Measurements from ENCODE around the gene CDKAL1. TPM values are rescaled to one million over a fixed set of nuclear protein-coding genes. Genes with fewer than 3 reads are reported as not detected.
"Not testable (repeated sequence)": the region's sequence is repeated elsewhere in the genome, so short reads cannot be mapped to it uniquely, and the experiment has no call there.

CDKAL1 gene
- total and polyA plus RNA-seq, 4 donors: 3.0 to 21.7 (median 9.4) TPM

- no peak for ATAC-seq (ENCODE audit: low FRiP score)
- H3K27me3 ChIP-seq (ENCODE audit: control insufficient read depth in 1 of 2, insufficient read depth in 2 of 2, low read length in 1 of 2): no peaks in the 10 kb centered on the region
- 8 to 9% methylated on average over 2 of the region's 2 CpGs for WGBS, 2 donors
- H3K4me3 ChIP-seq (ENCODE audit: low read length in 2 of 2): no peak overlapping the region
- no peak for DNase-seq
- intact Hi-C loops (cut with DNase I): no loop called here
- H3K4me1 ChIP-seq (ENCODE audit: control insufficient read depth in 1 of 2, insufficient read depth in 2 of 2, low read length in 2 of 2): peaks cover 2 to 3% of the 10 kb centered on the region in 2 donors
- no peak overlapping the region for H3K27ac ChIP-seq (ENCODE audit: low read depth in 1 of 2, low read length in 2 of 2)
- no peaks in the 10 kb centered on the region for H3K36me3 ChIP-seq (ENCODE audit: control insufficient read depth in 1 of 2, insufficient read depth in 2 of 2, low read length in 1 of 2)
- H3K9me3 ChIP-seq (ENCODE audit: control insufficient read depth, low read length): no peaks in the 10 kb centered on the region
These were observed 97.3 kb downstream of the CDKAL1 start for GRCh38 chr6:20631549-20631924.

- WGBS, 2 donors: 70 to 89% methylated on average over 4 of the region's 4 CpGs
- H3K27me3 ChIP-seq (ENCODE audit: control insufficient read depth in 1 of 2, insufficient read depth in 2 of 2, low read length in 1 of 2): no peaks in the 10 kb centered on the region
- DNase-seq (no peak), ATAC-seq (ENCODE audit: low FRiP score) (no peak)
- no peaks in the 10 kb centered on the region for H3K36me3 ChIP-seq (ENCODE audit: control insufficient read depth in 1 of 2, insufficient read depth in 2 of 2, low read length in 1 of 2)
- no peak overlapping the region for H3K27ac ChIP-seq (ENCODE audit: low read depth in 1 of 2, low read length in 2 of 2)
- intact Hi-C loops (cut with DNase I): no loop called here
- H3K4me3 ChIP-seq (ENCODE audit: low read length in 2 of 2): no peak overlapping the region
- peaks cover 2 to 3% of the 10 kb centered on the region in 2 donors for H3K4me1 ChIP-seq (ENCODE audit: control insufficient read depth in 1 of 2, insufficient read depth in 2 of 2, low read length in 2 of 2)
- no peaks in the 10 kb centered on the region for H3K9me3 ChIP-seq (ENCODE audit: control insufficient read depth, low read length)
These were observed 98.4 kb downstream of the CDKAL1 start for GRCh38 chr6:20632696-20633095.

- DNase-seq (no peak), ATAC-seq (ENCODE audit: low FRiP score) (no peak)
- Histone ChIP-seq H3K9me3 (ENCODE audit: control insufficient read depth, low read length) (no peaks in the 10 kb centered on the region), H3K4me1 (ENCODE audit: control insufficient read depth in 1 of 2, insufficient read depth in 2 of 2, low read length in 2 of 2) (peaks cover 2 to 3% of the 10 kb centered on the region in 2 donors), H3K4me3 (ENCODE audit: low read length in 2 of 2) (no peak overlapping the region), H3K27ac (ENCODE audit: low read depth in 1 of 2, low read length in 2 of 2) (no peak overlapping the region), H3K36me3 (ENCODE audit: control insufficient read depth in 1 of 2, insufficient read depth in 2 of 2, low read length in 1 of 2) (no peaks in the 10 kb centered on the region), H3K27me3 (ENCODE audit: control insufficient read depth in 1 of 2, insufficient read depth in 2 of 2, low read length in 1 of 2) (no peaks in the 10 kb centered on the region)
- intact Hi-C loops (cut with DNase I): no loop called here
- 45 to 97% methylated on average over 2 of the region's 2 CpGs for WGBS, 2 donors
These were observed 99.5 kb downstream of the CDKAL1 start for GRCh38 chr6:20633566-20634340.

- DNase-seq (no peak), ATAC-seq (ENCODE audit: low FRiP score) (no peak)
- intact Hi-C loops (cut with DNase I): no loop called here
- Histone ChIP-seq H3K4me3 (ENCODE audit: low read length in 2 of 2) (no peak overlapping the region), H3K27me3 (ENCODE audit: control insufficient read depth in 1 of 2, insufficient read depth in 2 of 2, low read length in 1 of 2) (no peaks in the 10 kb centered on the region), H3K36me3 (ENCODE audit: control insufficient read depth in 1 of 2, insufficient read depth in 2 of 2, low read length in 1 of 2) (no peaks in the 10 kb centered on the region), H3K9me3 (ENCODE audit: control insufficient read depth, low read length) (no peaks in the 10 kb centered on the region), H3K4me1 (ENCODE audit: control insufficient read depth in 1 of 2, insufficient read depth in 2 of 2, low read length in 2 of 2) (no peaks in the 10 kb centered on the region), H3K27ac (ENCODE audit: low read depth in 1 of 2, low read length in 2 of 2) (no peak overlapping the region)
- 69 to 95% methylated on average over 4 of the region's 4 CpGs for WGBS, 2 donors
These were observed 104.9 kb downstream of the CDKAL1 start for GRCh38 chr6:20639161-20639560.

- 92 to 95% methylated on average over 2 of the region's 2 CpGs for WGBS, 2 donors
- no peaks in the 10 kb centered on the region for H3K4me1 ChIP-seq (ENCODE audit: control insufficient read depth in 1 of 2, insufficient read depth in 2 of 2, low read length in 2 of 2)
- DNase-seq: no peak
- no peak overlapping the region for H3K27ac ChIP-seq (ENCODE audit: low read depth in 1 of 2, low read length in 2 of 2)
- intact Hi-C loops (cut with DNase I): no loop called here
- no peaks in the 10 kb centered on the region for H3K9me3 ChIP-seq (ENCODE audit: control insufficient read depth, low read length)
- ATAC-seq (ENCODE audit: low FRiP score): no peak
- H3K36me3 ChIP-seq (ENCODE audit: control insufficient read depth in 1 of 2, insufficient read depth in 2 of 2, low read length in 1 of 2): no peaks in the 10 kb centered on the region
- H3K4me3 ChIP-seq (ENCODE audit: low read length in 2 of 2): no peak overlapping the region
- no peaks in the 10 kb centered on the region for H3K27me3 ChIP-seq (ENCODE audit: control insufficient read depth in 1 of 2, insufficient read depth in 2 of 2, low read length in 1 of 2)
These were observed 105.9 kb downstream of the CDKAL1 start for GRCh38 chr6:20640181-20640580.

GRCh38 chr6:20642441-20642840 is 108.2 kb downstream of the CDKAL1 start:
- Histone ChIP-seq H3K27me3 (ENCODE audit: control insufficient read depth in 1 of 2, insufficient read depth in 2 of 2, low read length in 1 of 2) (no peaks in the 10 kb centered on the region), H3K27ac (ENCODE audit: low read depth in 1 of 2, low read length in 2 of 2) (no peak overlapping the region), H3K9me3 (ENCODE audit: control insufficient read depth, low read length) (no peaks in the 10 kb centered on the region), H3K36me3 (ENCODE audit: control insufficient read depth in 1 of 2, insufficient read depth in 2 of 2, low read length in 1 of 2) (no peaks in the 10 kb centered on the region), H3K4me1 (ENCODE audit: control insufficient read depth in 1 of 2, insufficient read depth in 2 of 2, low read length in 2 of 2) (no peaks in the 10 kb centered on the region), H3K4me3 (ENCODE audit: low read length in 2 of 2) (no peak overlapping the region)
- 77 to 83% methylated on average over 4 of the region's 4 CpGs for WGBS, 2 donors
- ATAC-seq (ENCODE audit: low FRiP score) (no peak), DNase-seq (no peak)
- intact Hi-C loops (cut with DNase I): no loop called here

GRCh38 chr6:20644667-20645370 is 110.6 kb downstream of the CDKAL1 start:
- H3K27ac ChIP-seq (ENCODE audit: low read depth in 1 of 2, low read length in 2 of 2): no peak overlapping the region
- ATAC-seq (ENCODE audit: low FRiP score): no peak
- 73 to 92% methylated on average over 5 of the region's 5 CpGs for WGBS, 2 donors
- H3K4me3 ChIP-seq (ENCODE audit: low read length in 2 of 2): no peak overlapping the region
- H3K9me3 ChIP-seq (ENCODE audit: control insufficient read depth, low read length): no peaks in the 10 kb centered on the region
- H3K36me3 ChIP-seq (ENCODE audit: control insufficient read depth in 1 of 2, insufficient read depth in 2 of 2, low read length in 1 of 2): no peaks in the 10 kb centered on the region
- no peak for DNase-seq
- H3K4me1 ChIP-seq (ENCODE audit: control insufficient read depth in 1 of 2, insufficient read depth in 2 of 2, low read length in 2 of 2): no peaks in the 10 kb centered on the region
- intact Hi-C loops (cut with DNase I): no loop called here
- H3K27me3 ChIP-seq (ENCODE audit: control insufficient read depth in 1 of 2, insufficient read depth in 2 of 2, low read length in 1 of 2): no peaks in the 10 kb centered on the region

- H3K27ac ChIP-seq (ENCODE audit: low read depth in 1 of 2, low read length in 2 of 2); H3K27me3 ChIP-seq (ENCODE audit: control insufficient read depth in 1 of 2, insufficient read depth in 2 of 2, low read length in 1 of 2); ATAC-seq (ENCODE audit: low FRiP score); H3K4me1 ChIP-seq (ENCODE audit: control insufficient read depth in 1 of 2, insufficient read depth in 2 of 2, low read length in 2 of 2); H3K9me3 ChIP-seq (ENCODE audit: control insufficient read depth, low read length); H3K4me3 ChIP-seq (ENCODE audit: low read length in 2 of 2); H3K36me3 ChIP-seq (ENCODE audit: control insufficient read depth in 1 of 2, insufficient read depth in 2 of 2, low read length in 1 of 2); intact Hi-C loops (cut with DNase I); DNase-seq: not testable (repeated sequence)
- WGBS, 2 donors: 82 to 83% methylated on average over 6 of the region's 6 CpGs
These were observed 111.3 kb downstream of the CDKAL1 start for GRCh38 chr6:20645572-20645971.

- Histone ChIP-seq H3K27ac (ENCODE audit: low read depth in 1 of 2, low read length in 2 of 2) (no peak overlapping the region), H3K4me3 (ENCODE audit: low read length in 2 of 2) (no peak overlapping the region), H3K9me3 (ENCODE audit: control insufficient read depth, low read length) (no peaks in the 10 kb centered on the region), H3K4me1 (ENCODE audit: control insufficient read depth in 1 of 2, insufficient read depth in 2 of 2, low read length in 2 of 2) (no peaks in the 10 kb centered on the region), H3K36me3 (ENCODE audit: control insufficient read depth in 1 of 2, insufficient read depth in 2 of 2, low read length in 1 of 2) (no peaks in the 10 kb centered on the region), H3K27me3 (ENCODE audit: control insufficient read depth in 1 of 2, insufficient read depth in 2 of 2, low read length in 1 of 2) (no peaks in the 10 kb centered on the region)
- no peak for DNase-seq
- intact Hi-C loops (cut with DNase I): no loop called here
- ATAC-seq (ENCODE audit: low FRiP score): no peak
- WGBS, 2 donors: 100% methylated on average over 1 of the region's 1 CpG
These were observed 113.3 kb downstream of the CDKAL1 start for GRCh38 chr6:20647585-20647984.
